ENCODE data around the gene CACNG1. TPM values are rescaled to one million over a fixed set of nuclear protein-coding genes. Genes with fewer than 3 reads are reported as not detected.

CACNG1 gene
- total RNA-seq, 1 donor from 2014 or later, result not detected

DNA sequence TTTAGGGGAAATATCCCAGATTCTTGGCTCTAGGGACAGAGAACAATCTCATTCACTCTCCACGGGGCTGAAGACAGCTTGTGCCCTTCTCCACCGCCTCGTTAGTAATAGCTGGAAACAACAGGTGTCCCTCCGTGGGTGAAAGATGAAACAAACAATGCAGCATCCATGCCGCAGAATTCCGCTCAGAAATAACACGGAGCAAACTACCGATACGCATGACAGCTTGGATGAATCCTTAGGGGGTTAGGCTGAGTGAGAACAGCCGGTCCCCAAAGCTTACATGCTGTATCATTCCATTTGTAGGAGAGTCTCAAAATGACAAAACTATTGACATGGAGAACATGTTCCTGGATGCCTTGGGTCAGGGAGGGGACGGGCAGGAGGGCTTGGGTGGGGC is 29.4 kb upstream of the CACNG1 start:
- peaks cover 2% of the 10 kb centered on the region for H3K4me1 Mint-ChIP-seq (ENCODE audit: low read depth)
- no peak for DNase-seq (ENCODE audit: low spot score)
- H3K36me3 Mint-ChIP-seq (ENCODE audit: low read depth), result no peaks in the 10 kb centered on the region
- peaks cover 1% of the 10 kb centered on the region for H3K9me3 Mint-ChIP-seq (ENCODE audit: low read depth)
- peaks cover 3% of the 10 kb centered on the region for H3K27me3 Mint-ChIP-seq (ENCODE audit: low read depth)
- H3K27ac Mint-ChIP-seq (ENCODE audit: unreplicated experiment), result no peak overlapping the region
- H3K4me3 Mint-ChIP-seq (ENCODE audit: unreplicated experiment), result no peak overlapping the region
- TF ChIP-seq, protein P1, sequence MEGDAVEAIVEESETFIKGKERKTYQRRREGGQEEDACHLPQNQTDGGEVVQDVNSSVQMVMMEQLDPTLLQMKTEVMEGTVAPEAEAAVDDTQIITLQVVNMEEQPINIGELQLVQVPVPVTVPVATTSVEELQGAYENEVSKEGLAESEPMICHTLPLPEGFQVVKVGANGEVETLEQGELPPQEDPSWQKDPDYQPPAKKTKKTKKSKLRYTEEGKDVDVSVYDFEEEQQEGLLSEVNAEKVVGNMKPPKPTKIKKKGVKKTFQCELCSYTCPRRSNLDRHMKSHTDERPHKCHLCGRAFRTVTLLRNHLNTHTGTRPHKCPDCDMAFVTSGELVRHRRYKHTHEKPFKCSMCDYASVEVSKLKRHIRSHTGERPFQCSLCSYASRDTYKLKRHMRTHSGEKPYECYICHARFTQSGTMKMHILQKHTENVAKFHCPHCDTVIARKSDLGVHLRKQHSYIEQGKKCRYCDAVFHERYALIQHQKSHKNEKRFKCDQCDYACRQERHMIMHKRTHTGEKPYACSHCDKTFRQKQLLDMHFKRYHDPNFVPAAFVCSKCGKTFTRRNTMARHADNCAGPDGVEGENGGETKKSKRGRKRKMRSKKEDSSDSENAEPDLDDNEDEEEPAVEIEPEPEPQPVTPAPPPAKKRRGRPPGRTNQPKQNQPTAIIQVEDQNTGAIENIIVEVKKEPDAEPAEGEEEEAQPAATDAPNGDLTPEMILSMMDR (IDR thresholded peaks at IDR 0.05), result no peak

DNA sequence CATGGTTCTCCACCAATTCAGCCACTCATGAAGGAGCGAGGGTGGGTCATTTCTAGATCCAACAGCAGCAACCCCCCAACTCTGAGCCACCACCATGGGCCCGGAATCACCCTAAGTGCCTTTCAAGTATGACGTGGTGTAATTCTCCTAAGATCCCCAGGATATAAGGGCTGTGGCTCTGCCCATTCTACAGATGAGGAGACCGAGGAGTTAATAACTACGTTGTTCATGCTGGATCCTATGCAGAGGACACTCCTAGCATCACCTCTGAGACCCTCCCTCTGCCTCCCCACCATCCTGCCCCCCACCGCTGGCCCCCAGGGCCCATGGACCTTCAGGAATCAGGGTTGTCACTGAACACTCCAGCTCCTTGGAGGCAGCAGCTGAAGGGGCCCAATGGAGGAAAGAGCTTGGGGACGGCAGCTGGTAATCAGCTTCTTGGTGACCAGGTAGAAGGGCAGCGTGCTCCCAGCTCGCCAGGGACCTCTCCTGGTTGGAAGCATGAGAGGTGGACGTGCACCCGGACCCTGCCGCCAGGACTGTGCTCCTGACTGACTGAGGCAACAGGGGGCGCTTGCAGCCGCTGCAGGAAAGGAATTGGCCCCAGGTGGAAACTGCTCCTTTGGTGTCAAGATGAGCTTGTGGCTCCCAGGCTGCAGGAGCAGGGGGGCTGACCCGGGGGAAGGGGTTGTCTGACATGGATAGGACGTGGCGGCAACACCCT is 28.2 kb upstream of the CACNG1 start:
- Mint-ChIP-seq H3K27ac (ENCODE audit: unreplicated experiment) (no peak overlapping the region), H3K4me3 (ENCODE audit: unreplicated experiment) (no peak overlapping the region), H3K36me3 (ENCODE audit: low read depth) (no peaks in the 10 kb centered on the region), H3K4me1 (ENCODE audit: low read depth) (peaks cover 2% of the 10 kb centered on the region), H3K27me3 (ENCODE audit: low read depth) (peaks cover 3% of the 10 kb centered on the region), H3K9me3 (ENCODE audit: low read depth) (no peaks in the 10 kb centered on the region)
- no peak for DNase-seq (ENCODE audit: low spot score)
- TF ChIP-seq, protein P1 (IDR thresholded peaks at IDR 0.05), result no peak

DNA sequence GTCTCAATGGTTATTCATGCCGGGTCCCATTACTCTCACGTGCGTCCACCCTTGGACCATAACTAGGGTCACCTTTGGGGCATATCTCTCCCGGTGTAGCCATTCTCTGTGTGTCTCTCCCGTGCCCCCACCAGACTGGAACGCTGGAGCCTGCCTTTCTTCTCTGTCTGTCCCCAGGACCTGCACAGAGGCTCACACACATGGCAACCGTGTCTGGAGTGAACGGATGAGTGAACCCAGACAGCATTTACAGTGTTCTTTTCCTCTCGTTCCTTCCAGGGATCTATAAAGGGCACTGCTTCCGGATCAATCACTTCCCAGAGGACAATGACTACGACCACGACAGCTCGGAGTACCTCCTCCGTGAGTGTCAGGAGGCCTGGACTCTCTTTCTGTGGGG is 26.4 kb upstream of the CACNG1 start:
- H3K27me3 Mint-ChIP-seq (ENCODE audit: low read depth), result peaks cover 3% of the 10 kb centered on the region
- TF ChIP-seq, protein P1 (IDR thresholded peaks at IDR 0.05), result no peak
- H3K9me3 Mint-ChIP-seq (ENCODE audit: low read depth), result no peaks in the 10 kb centered on the region
- H3K27ac Mint-ChIP-seq (ENCODE audit: unreplicated experiment), result no peak overlapping the region
- no peak overlapping the region for H3K4me3 Mint-ChIP-seq (ENCODE audit: unreplicated experiment)
- H3K36me3 Mint-ChIP-seq (ENCODE audit: low read depth), result no peaks in the 10 kb centered on the region
- no peak for DNase-seq (ENCODE audit: low spot score)
- H3K4me1 Mint-ChIP-seq (ENCODE audit: low read depth), result peaks cover 2% of the 10 kb centered on the region

DNA sequence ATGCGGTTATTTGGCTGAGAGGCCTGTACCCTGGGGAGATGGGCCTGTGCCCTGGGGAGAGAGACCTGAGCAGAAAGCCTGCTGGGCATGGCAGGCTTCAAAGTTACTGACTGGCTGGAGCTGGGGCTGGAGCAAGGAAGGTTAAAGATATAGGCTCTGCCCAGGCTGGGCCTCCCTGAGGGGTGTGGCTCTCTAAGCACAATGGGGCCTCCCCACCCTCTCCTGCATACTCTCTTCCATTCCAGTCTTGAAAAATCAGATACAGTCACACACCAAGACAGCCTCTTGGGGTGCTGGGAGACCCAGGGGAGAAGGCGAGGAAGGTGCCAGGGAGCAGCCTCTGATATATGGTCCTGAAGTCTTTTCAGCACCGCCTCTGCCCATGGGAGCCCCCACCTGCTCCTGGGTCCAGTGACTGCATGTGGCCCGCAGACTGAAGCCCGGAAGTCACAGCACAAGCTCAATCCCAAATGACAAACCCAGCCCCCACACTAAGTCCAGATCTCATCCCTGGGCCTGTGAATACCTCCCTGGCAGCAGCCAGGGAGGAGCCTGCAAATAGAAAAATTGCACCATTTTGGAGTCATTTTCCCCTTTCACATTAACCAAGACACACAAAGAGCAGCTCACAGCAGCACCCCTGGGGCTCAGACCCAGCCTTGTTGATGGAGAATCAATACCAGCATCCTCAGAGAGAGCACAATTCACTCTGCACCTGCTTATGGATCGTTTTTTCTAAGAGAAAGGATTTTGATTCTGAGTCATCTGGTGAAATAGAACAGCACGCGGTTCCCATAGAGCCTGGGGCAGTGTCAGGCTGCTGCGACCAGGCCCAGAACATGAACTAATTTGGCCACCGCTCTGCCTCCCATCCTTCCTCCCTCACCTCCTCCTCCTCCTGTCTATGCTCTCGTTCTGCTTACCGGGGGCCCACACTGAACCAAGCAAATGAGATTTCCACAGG is 25.6 kb upstream of the CACNG1 start:
- H3K4me3 Mint-ChIP-seq (ENCODE audit: unreplicated experiment), result no peak overlapping the region
- no peak overlapping the region for H3K27ac Mint-ChIP-seq (ENCODE audit: unreplicated experiment)
- no peaks in the 10 kb centered on the region for H3K36me3 Mint-ChIP-seq (ENCODE audit: low read depth)
- peaks cover 2% of the 10 kb centered on the region for H3K4me1 Mint-ChIP-seq (ENCODE audit: low read depth)
- TF ChIP-seq, protein P1 (IDR thresholded peaks at IDR 0.05), result no peak
- DNase-seq (ENCODE audit: low spot score), result no peak
- H3K9me3 Mint-ChIP-seq (ENCODE audit: low read depth), result no peaks in the 10 kb centered on the region
- peaks cover 3% of the 10 kb centered on the region for H3K27me3 Mint-ChIP-seq (ENCODE audit: low read depth)

DNA sequence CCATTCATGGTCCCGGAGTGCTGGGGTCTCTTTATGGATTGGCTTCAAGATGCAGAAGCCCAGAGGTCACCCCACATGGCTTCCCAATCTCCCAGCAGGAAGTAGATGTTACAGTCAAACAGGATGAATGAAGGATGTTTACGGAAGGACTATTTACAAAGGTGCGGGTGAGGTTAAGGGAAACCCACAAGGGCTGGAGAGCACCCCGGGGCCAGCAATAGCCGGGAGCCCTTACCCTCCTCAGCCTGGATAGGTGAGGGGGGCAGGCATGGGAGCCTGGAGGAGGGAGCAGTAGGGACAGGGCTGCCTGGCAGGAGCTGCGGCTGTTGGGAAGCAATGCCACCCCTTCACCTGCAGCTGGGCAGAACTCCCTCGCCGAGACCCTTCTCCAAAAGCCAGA is 24.5 kb upstream of the CACNG1 start:
- Mint-ChIP-seq H3K36me3 (ENCODE audit: low read depth) (no peaks in the 10 kb centered on the region), H3K4me1 (ENCODE audit: low read depth) (peaks cover 2% of the 10 kb centered on the region), H3K4me3 (ENCODE audit: unreplicated experiment) (no peak overlapping the region), H3K9me3 (ENCODE audit: low read depth) (no peaks in the 10 kb centered on the region), H3K27me3 (ENCODE audit: low read depth) (peaks cover 3% of the 10 kb centered on the region), H3K27ac (ENCODE audit: unreplicated experiment) (no peak overlapping the region)
- TF ChIP-seq, protein P1 (IDR thresholded peaks at IDR 0.05), result no peak
- DNase-seq (ENCODE audit: low spot score), result no peak

Data from chondrocyte (in vitro differentiated cells).